GM12872 (cell line): ENCODE measurements around the gene HCN2.

Source experiments
- TF ChIP-seq, protein P1 (sequence below): IDR thresholded peaks from 3 replicates; pipeline ENCODE4 v1.5.1; 2011; ENCODE audit warnings: low read depth, mild to moderate bottlenecking, low read length, moderate library complexity; ENCODE audit not compliant: insufficient read depth

HCN2 gene

DNA sequence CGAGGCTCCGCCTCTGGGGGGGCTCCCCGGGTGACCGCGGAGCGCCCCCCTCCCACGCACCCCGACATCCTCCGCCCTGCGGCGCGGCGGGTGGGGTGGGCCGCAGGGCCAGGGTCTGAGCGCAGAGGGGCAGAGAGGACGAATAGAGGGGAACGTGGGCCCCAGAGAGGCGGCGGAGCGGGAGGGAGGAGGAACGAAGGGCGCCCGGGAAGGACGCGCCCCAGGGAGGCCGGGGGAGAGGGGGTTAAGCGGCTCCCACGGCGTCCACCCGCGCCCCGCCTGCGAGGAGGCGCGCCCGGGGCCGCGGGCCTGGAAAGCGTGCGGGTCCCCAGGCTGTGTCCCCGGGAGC, 1.0 kb downstream of the HCN2 start:
- TF ChIP-seq, protein P1, sequence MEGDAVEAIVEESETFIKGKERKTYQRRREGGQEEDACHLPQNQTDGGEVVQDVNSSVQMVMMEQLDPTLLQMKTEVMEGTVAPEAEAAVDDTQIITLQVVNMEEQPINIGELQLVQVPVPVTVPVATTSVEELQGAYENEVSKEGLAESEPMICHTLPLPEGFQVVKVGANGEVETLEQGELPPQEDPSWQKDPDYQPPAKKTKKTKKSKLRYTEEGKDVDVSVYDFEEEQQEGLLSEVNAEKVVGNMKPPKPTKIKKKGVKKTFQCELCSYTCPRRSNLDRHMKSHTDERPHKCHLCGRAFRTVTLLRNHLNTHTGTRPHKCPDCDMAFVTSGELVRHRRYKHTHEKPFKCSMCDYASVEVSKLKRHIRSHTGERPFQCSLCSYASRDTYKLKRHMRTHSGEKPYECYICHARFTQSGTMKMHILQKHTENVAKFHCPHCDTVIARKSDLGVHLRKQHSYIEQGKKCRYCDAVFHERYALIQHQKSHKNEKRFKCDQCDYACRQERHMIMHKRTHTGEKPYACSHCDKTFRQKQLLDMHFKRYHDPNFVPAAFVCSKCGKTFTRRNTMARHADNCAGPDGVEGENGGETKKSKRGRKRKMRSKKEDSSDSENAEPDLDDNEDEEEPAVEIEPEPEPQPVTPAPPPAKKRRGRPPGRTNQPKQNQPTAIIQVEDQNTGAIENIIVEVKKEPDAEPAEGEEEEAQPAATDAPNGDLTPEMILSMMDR = no peak

DNA sequence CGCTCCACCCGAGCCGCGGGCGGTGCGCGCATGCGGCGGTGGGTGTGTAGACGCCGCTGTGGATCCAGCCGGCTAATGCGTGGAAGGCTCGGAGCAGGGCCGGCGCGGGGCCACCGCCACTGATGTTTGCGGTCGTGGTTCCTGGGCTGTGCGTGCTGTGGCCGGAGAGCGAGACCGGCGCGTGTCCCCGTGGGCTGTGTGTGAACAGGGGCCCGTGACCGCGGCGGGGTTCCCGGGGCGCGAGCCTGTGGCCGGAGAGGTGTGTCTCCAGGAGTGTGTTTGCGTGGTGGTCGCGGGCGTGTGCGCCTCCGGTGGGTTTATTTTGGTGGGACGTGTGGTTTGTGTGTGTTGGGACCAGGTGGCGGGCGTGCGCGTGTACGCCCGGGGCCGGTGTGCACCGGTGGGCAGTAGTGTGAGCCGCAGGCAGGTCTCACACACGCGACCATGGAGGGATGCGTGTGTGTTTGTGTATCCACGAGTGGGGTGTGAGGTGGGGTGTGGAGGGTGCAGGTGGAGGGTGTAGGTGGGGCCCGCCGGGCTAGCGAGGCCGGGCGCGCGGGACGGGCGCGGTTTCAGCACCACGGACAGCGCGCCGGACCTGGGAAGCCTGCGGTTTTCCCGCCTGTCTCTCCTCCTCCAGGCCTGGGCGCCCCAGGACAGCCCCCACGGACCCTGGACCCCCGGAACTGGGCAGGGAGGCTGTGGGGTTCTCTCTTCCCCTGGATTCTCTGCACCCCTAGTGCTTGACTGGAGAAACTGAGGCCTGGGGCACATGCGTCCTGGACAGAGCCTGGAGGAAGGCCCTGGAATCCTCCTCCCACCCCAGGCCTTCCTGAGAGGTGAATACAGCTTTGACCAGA, 1.6 kb downstream of the HCN2 start:
- TF ChIP-seq, protein P1 = no peak

DNA sequence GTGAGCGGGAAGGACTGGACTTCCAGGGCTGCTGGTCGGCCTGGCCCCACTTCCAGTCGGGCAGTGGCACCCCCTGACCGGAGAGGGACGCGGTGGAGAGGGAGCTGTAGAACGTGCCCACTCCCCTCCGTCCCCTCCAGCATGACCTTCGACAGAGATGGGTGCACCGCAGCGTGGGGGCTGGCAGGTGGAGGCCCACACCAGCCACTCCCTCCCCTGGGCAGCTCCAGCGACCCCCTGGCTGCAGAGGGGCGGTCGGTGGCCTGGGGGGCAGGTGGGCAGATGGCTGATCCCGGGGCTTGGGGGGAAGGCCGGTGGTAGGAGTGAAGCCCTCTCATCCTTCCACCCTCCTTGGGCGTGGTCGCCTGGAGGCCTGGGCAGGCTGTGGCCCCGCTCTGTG, 2.4 kb downstream of the HCN2 start:
- TF ChIP-seq, protein P1 = no peak

DNA sequence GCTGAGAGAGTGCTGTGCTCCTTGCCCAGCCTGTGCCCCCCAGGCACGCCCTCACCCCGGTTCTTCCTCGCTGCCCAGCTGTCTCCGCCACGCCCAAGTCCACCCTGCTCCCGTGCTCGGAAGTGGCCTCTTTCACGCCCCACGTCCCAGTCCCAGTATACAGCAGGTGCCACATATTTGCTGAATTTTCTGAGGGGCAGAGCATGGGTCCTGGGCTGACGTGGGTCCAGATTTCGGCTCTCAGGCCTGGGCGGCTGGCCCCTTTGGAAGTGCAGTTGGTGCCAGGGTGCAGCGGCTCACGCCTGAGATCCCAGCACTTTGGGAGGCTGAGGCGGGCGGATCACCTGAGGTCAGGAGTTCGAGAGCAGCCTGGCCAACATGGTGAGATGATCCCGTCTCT, 3.4 kb downstream of the HCN2 start:
- TF ChIP-seq, protein P1 = no peak

DNA sequence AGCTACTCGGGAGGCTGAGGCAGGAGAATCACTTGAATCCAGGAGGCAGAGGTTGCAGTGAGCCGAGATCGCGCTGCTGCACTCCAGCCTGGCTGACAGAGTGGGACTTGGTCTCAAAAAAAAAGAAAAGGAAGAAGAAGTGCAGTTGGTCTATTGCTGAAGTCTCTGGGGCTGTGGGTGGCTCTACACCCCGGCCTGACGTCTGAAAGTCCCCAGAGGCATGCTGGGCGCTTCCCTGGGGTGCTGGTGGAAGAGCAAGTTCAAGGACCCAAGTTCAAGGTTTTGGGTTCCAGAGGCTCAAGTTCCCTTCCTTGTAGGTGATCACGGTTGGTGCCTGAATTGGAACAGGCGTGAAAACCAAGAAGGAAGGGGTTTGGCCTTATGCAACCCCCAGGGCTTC, 3.8 kb downstream of the HCN2 start:
- TF ChIP-seq, protein P1 = no peak

DNA sequence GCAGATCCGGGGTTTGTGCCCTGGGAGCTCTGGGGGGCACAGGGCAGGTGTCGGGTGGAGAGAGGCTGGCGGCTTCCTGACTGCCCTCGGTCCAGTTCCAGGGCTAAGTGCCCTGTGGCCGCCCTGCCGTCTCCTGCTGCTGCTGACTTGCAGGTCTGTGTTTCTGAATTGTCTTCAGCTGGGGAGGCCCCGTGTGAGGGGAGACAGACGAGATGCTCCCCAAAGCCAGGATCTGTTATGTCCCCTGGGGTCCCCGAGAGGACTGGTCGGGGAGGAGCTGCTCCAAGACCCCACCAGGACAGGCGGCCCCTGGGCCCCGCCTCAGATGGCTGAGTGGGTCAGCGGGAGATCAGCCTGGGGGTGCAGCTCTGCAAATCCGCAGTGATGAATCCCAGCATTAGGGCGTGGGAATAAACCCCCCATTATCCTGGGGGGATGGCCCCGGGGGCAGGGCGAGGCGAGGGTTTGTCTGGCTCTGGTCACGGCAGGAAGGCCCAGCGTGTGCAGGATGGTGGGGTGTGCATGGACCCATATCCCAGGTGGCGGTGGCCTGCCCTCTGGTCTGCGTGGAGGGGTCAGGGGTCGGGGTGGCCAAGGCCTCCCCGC, 4.7 kb downstream of the HCN2 start:
- TF ChIP-seq, protein P1 = no peak

DNA sequence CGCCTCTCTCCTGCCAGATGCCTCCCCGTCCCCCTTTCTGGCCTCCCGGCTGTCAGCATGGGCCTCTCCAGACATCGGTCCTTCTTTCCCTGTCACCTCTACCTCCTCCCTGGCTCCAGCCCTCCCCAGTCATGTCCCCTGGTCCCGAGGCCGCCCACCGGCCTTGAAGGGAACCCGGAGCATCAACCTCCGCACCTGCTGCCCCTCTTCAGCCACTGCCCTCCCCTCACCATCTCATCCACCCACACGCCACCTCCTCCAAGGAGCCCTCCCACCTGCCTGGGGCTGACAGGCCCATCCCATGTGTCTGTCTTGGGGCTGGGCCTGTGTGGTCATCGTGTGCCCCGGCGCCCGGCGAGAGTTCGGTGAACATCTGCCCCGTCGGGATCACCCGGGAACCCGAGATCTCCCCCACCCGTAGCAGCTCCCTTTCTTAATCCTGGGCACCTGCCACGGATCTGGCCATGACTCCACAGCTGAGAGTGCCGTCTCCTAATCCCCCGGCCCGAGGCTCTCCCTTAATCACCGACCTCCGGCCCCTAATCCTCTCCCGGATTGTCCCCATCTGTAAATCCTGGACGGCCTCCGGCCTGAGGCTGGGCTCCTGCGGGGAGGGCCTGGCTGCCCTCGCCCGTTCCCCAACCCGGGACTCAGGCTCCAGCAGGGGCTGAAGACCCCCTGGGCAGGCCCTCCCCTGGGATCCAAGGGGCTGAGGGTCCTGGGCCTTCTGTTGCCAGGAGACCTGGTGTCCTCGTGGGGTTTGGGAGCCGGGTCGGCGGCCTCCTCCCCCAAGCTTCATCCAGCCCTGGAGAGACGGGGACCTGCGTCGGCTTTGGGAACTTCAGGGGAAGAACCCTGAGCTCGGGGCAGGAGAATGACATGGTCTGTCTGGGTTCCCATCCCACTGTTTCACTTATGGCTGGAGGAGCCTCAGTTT, 5.9 kb downstream of the HCN2 start:
- TF ChIP-seq, protein P1 = no peak
